SJSA1 (cell line): ENCODE data around the gene HECTD1. TPM values are rescaled to one million over a fixed set of nuclear protein-coding genes. Genes with fewer than 3 reads are reported as not detected.
A peak's percentile ranks its signal among the peaks of the same experiment; 100 is the strongest.
"Not testable (repeated sequence)": the region's sequence is repeated elsewhere in the genome, so short reads cannot be mapped to it uniquely, and the experiment has no call there.

Experiments used
- DNase-seq, 2 experiments: peaks; one replicate each; pipeline ENCODE4 v3.0.0-alpha.2; 2015 to 2020; ENCODE audit warnings: low spot score in 2 of 2, low read depth in 1 of 2
- H3K27ac ChIP-seq: fragments of 250-450 bp; sonication (Bioruptor Pico); 2 replicates; pipeline ENCODE4 v1.5.1; 2020; ENCODE audit warnings: mild to moderate bottlenecking, moderate library complexity
- H3K27me3 ChIP-seq: fragments of 250-450 bp; sonication (Bioruptor Pico); replicated peaks from 2 replicates; pipeline ENCODE4 v1.5.1; 2020; ENCODE audit warnings: mild to moderate bottlenecking, moderate library complexity
- H3K36me3 ChIP-seq: fragments of 250-450 bp; sonication (Bioruptor Pico); 2 replicates; pipeline ENCODE4 v1.5.1; 2020; ENCODE audit warnings: mild to moderate bottlenecking
- H3K4me1 ChIP-seq: fragments of 250-450 bp; sonication (Bioruptor Pico); replicated peaks from 2 replicates; pipeline ENCODE4 v1.6.1; 2021; ENCODE audit warnings: mild to moderate bottlenecking
- H3K4me3 ChIP-seq: fragments of 250-450 bp; sonication (Bioruptor Pico); 2 replicates; pipeline ENCODE4 v1.5.1; 2020; ENCODE audit warnings: mild to moderate bottlenecking
- H3K9me3 ChIP-seq: fragments of 250-450 bp; sonication (Bioruptor Pico); replicated peaks from 2 replicates; pipeline ENCODE4 v1.5.1; 2020; ENCODE audit warnings: mild to moderate bottlenecking
- total RNA-seq: library from RNA; depleted of rRNA; stranded (reverse); fragments of >200 nt; shearing (Covaris generic); gene quantifications from 2 replicates; pipeline ENCODE4 v1.2.3, GENCODE V29; 2014; rRNA removed

The HECTD1 gene
- total RNA-seq, result 130 and 140 TPM in 2 replicates

DNA sequence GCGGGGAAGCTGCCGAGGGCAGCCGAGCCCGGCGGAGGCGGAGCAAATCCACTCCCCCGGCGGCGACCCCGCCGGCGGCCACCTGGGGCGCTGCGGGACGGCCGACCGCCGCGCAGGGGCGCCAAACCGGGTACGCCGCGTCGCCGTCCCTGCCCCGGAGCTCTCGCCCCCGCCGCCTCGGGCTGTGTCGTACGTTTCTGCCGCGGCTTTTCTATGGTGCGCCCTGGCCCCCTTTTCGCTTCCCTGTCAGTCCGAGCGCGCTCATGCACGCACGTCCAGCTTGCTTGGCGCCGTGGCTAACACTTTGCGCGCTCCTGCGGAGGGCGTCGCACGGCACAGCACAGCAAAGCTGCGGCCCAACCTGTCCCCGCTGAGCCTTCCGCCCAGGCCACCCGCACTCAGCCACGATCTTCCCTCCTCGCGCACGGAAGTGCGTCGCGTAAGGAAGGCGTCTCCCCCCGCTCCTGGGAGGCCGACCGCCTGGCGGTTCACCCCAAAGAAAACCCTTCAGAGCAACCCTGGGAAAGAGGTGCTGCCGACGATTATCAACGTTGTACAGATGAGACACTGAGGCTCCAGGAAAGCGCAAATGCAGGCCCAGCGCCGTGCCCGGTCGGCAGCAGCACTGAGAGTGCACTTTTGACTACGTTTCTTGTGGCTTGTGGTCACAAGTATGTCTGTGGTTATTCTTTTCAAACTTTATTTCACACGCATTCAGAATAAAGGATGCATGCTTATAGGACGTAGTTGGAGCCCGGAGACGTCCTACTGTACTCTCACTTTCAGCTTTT, at the start of gene HECTD1:
Gene HECTD1 (minus strand): TSS at position 39 of the 791 bp plus-strand sequence. CDS start 1,857 bp downstream, outside the sequence.
- Histone ChIP-seq H3K27ac (peak within 1 kb of the TSS; percentile 92), H3K9me3 (no peaks in the 10 kb centered on the region), H3K4me1 (peaks cover 21% of the 10 kb centered on the region), H3K27me3 (no peaks in the 10 kb centered on the region), H3K4me3 (peak within 1 kb of the TSS; percentile 80), H3K36me3 (peaks cover 24% of the 10 kb centered on the region)
- DNase-seq, result peak; percentile 87 to 97

DNA sequence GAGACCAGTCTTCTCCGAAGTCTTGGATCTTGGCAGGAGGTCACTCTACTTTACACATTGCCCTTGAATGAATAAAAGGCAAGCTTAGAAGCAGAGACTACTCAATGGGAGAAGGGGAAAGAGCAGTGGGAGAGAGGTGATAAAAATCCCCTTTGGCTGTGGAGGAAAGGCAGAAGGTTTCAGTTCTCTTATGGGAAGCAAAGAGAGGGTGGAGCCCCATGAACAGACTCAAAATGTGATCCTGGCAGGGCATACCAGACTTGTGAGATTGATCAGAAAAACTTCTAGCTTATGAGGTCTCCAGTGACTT, 49.6 kb upstream of the HECTD1 start:
- H3K4me3 ChIP-seq, result no peak overlapping the region
- no peaks in the 10 kb centered on the region for H3K36me3 ChIP-seq
- no peaks in the 10 kb centered on the region for H3K27me3 ChIP-seq
- H3K4me1 ChIP-seq, result no peaks in the 10 kb centered on the region
- H3K9me3 ChIP-seq, result no peaks in the 10 kb centered on the region
- H3K27ac ChIP-seq, result no peak overlapping the region
- DNase-seq, result no peak

DNA sequence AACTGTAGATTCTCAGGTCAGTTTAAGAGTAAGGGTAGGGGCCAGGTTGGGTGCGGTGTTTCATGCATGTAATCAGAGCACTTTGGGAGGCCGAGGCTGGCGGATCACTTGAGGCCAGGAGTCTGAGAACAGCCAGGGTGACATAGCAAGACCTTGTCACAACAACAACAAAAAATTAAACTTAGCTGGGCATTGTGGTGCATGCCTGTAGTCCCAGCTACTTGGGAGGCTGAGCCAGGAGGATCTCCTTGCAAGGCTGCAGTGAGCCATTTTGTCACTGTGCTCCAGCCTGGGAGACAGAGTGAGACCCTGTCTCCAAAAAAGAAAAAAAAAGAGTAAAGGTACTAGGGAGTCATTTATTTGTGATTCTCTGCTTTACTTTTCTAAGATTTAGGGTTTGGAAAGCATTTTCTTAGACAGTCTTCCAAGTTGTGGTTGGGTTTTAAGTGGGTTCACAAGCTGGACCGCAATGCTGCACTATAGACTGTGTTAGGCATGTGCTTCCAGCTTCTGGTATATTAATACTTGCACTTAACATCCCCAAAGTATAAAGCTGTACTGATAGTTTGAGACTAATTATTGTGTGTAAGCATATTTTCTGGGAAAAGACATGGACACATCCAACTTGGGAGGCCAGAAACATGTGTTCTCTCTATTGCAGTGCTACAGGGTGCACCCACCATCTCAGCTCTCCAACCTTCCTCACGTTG, 49.1 kb upstream of the HECTD1 start:
- H3K27me3 ChIP-seq, result no peaks in the 10 kb centered on the region
- DNase-seq, result no peak
- H3K27ac ChIP-seq, result no peak overlapping the region
- H3K36me3 ChIP-seq, result no peaks in the 10 kb centered on the region
- no peaks in the 10 kb centered on the region for H3K9me3 ChIP-seq
- no peaks in the 10 kb centered on the region for H3K4me1 ChIP-seq
- H3K4me3 ChIP-seq, result no peak overlapping the region

DNA sequence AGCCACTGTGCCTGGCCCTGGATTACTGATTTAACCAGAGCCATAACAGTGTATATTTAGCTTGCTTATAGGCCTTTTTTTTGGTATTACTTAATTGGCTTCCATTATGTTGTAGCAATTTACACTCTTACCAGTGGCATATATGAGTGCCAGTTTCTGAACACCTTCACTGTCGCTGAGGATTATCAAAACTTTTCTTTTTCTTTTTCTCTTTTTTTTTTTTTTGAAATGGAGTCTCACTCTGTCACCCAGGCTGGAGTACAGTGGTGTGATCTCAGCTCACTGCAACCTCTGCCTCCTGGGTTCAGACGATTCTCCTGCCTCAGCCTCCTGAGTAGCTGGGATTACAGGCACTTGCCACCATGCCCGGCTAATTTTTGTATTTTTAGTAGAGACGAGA, 48.3 kb upstream of the HECTD1 start:
- not testable (repeated sequence) for H3K27me3 ChIP-seq, H3K4me1 ChIP-seq, H3K9me3 ChIP-seq, H3K36me3 ChIP-seq, H3K4me3 ChIP-seq, H3K27ac ChIP-seq, DNase-seq

DNA sequence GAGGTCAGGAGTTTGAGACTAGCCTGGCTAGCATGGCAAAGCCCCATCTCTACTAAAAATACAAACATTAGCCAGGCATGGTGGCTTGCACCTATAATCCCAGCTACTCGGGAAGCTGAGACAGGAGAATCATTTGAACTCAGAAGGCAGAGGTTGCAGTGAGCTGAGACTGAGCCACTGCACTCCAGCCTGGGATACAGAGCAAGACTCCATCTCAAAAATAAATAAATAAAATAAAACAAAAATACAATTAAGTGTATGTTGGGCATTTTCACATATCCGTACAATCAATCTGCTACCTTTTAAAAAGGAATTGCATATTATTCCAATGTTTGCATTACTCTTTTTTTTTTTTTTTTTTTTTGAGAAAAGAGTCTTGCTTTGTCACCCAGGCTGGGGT, 47.7 kb upstream of the HECTD1 start:
- no peak for DNase-seq
- Histone ChIP-seq H3K27me3 (no peaks in the 10 kb centered on the region), H3K4me3 (no peak overlapping the region), H3K27ac (no peak overlapping the region), H3K36me3 (no peaks in the 10 kb centered on the region), H3K4me1 (no peaks in the 10 kb centered on the region), H3K9me3 (no peaks in the 10 kb centered on the region)

DNA sequence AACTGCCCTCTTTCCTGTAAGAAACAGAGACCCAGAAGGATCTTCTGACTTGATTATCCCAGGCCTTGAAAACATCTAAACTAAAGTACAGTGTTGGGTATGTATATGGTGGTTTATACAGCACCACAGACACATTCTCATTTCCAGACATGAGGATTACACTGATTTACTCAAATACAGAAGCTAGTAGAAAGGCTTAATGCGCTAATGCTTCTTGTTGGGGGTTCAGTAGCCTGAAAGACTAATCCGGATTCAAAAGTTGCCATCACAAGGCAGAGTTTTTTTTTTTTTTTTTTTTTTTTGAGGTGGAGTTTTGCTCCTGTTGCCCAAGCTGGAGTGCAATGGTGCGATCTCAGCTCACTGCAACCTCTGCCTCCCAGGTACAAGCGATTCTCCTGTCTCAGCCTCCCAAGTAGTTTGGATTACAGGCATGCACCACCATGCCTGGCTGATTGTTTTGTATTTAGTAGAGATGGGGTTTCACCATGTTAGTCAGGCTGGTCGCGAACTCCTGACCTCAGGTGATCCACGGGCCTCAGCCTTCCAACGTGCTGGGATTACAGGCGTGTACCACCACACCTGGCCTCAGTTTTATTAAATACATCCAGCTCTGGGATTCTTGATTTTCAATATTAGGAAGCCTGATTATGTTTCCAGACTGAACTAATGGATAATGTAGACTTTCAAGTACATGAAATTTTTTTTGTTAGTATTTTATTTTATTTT, 46.3 kb upstream of the HECTD1 start:
- H3K4me1 ChIP-seq, result no peaks in the 10 kb centered on the region
- H3K4me3 ChIP-seq, result no peak overlapping the region
- no peaks in the 10 kb centered on the region for H3K36me3 ChIP-seq
- no peak overlapping the region for H3K27ac ChIP-seq
- DNase-seq, result no peak
- no peaks in the 10 kb centered on the region for H3K9me3 ChIP-seq
- no peaks in the 10 kb centered on the region for H3K27me3 ChIP-seq

- DNase-seq, result no peak
- no peaks in the 10 kb centered on the region for H3K27me3 ChIP-seq
- H3K27ac ChIP-seq, result no peak overlapping the region
Measured at GRCh38 chr14:31252865-31253264, 45.3 kb upstream of the HECTD1 start.

DNA sequence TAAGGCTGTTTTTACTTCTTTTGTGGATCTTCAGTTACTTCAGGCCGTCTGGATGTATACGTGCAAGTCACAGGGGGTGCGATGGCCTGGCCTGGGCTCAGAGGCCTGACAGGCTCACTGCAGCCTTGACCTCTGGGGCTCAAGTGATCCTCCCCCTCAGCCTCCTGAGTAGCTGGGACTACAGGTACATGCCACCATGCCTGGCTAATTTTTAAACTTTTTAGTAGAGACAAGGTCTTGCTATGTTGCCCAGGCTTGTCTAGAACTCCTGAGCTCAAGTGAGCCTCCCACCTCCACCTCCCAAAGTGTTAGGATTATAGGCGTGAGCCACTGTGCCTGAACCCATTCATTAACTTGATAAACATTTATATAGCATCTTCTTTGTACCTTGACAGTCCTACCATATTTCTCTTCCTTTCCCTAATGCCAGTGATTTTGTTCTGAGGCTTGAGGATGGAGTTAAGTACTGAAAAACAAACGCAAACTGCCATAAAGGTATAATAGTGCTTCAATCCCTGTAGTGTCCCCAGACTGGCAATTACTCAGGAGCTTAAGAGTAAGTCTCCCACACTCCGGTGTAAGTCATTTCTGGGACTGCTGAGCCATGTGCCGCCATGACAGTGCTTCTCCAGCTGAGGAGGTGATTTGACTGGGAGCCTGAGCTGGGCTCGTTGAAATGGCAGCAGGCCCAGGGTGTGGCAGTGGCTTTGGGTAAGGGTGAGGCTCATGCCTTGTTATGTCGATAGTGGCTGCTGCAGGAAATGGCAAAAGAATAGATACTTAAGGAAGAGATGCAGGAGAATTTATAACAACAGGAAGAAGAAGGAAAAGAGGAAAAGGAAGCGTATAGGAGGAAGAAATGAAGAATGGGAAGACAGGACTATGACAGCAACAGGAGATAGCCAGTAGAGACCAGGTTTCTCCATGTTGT, 43.7 kb upstream of the HECTD1 start:
- Histone ChIP-seq H3K4me3 (no peak overlapping the region), H3K4me1 (no peaks in the 10 kb centered on the region), H3K36me3 (no peaks in the 10 kb centered on the region), H3K27ac (no peak overlapping the region), H3K9me3 (no peaks in the 10 kb centered on the region), H3K27me3 (no peaks in the 10 kb centered on the region)
- DNase-seq, result no peak

More at GRCh38 chr14:31252865-31253264, 45.3 kb upstream of the HECTD1 start:
- Histone ChIP-seq H3K9me3 (no peaks in the 10 kb centered on the region), H3K36me3 (no peaks in the 10 kb centered on the region), H3K4me1 (no peaks in the 10 kb centered on the region), H3K4me3 (no peak overlapping the region)

DNA sequence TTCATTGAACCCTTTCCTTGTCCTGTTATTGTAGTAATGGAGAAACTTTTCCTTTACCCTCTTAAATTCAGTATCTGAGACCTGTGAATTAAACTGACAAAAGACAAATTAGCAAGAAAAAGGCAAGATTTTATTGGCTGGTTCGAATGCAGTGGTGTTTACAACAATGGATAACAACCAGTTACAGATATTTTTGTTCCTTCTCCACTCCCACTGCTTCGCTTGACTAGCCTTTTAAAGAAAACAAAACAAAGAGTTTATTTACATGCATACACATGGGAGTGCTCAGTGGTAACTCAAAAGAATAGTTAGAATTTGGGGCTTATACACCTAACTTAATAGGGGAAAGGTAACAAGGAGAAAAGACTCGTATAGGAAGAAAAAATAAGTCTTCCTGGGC, 37.0 kb upstream of the HECTD1 start:
- H3K4me3 ChIP-seq, result no peak overlapping the region
- H3K4me1 ChIP-seq, result peaks cover 17% of the 10 kb centered on the region
- DNase-seq, result no peak
- no peaks in the 10 kb centered on the region for H3K27me3 ChIP-seq
- no peak overlapping the region for H3K27ac ChIP-seq
- H3K36me3 ChIP-seq, result no peaks in the 10 kb centered on the region
- no peaks in the 10 kb centered on the region for H3K9me3 ChIP-seq

DNA sequence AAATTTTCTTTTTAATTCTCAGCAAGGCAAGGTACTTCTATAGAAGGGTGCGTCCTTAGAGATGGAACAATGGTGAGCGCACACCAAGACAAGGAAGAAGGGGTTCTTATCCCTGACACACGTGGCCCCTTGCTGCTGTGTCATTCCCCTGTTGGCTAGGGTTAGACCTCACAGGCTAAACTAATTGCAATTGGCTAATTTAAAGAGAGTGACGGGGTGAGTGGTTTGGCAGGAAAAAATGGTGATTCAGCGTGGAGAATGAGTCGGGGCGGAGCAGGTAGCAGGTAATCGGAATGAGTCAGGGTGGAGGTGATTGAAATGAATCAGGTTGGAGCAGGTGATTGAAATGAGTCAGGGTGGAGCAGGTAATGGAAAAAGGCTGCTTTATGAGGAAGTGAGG, 36.3 kb upstream of the HECTD1 start:
- Histone ChIP-seq H3K36me3 (no peaks in the 10 kb centered on the region), H3K4me1 (peaks cover 17% of the 10 kb centered on the region), H3K27ac (no peak overlapping the region), H3K27me3 (no peaks in the 10 kb centered on the region), H3K4me3 (no peak overlapping the region), H3K9me3 (no peaks in the 10 kb centered on the region)
- no peak for DNase-seq

DNA sequence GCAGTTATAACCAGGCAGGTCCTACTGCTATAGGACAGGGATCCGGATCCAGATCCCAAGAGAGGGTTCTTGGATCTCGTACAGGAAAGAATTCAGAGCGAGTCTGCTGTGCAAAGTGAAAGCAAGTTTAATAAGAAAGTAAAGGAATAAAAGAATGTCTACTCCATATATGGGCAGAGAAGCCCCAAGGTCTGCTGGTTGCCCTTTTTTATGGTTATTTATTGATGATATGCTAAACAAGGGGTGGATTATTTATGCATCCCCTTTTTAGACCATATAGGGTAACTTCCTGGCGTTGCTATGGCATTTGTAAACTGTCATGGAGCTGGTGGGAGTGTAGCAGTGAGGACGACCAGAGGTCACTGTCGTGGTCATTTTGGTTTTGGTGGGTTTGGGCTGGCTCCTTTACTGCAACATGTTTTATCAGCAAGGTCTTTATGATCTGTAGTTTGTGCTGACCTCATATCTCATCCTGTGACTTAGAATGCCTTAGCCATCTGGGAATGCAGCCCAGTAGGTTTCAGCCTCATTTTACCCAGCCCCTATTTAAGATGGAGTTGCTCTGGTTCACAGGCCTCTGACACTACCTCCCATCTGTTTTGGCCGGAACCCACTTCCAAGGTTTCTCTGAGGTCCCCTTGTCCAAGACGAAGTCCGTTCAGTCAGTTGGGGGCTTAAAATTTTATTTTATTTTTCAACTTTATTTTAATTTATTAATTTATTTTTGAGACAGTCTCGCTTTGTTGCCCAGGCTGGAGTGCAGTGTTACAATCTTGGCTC, 34.8 kb upstream of the HECTD1 start:
- H3K9me3 ChIP-seq, H3K36me3 ChIP-seq, DNase-seq, H3K27me3 ChIP-seq: not testable (repeated sequence)
- 0 out of 2 replicates have a peak overlapping the region, but pooled peaks have one; percentile 0 for H3K4me3 ChIP-seq
- peaks cover 17% of the 10 kb centered on the region for H3K4me1 ChIP-seq
- H3K27ac ChIP-seq, result peak overlapping the region; percentile 15

DNA sequence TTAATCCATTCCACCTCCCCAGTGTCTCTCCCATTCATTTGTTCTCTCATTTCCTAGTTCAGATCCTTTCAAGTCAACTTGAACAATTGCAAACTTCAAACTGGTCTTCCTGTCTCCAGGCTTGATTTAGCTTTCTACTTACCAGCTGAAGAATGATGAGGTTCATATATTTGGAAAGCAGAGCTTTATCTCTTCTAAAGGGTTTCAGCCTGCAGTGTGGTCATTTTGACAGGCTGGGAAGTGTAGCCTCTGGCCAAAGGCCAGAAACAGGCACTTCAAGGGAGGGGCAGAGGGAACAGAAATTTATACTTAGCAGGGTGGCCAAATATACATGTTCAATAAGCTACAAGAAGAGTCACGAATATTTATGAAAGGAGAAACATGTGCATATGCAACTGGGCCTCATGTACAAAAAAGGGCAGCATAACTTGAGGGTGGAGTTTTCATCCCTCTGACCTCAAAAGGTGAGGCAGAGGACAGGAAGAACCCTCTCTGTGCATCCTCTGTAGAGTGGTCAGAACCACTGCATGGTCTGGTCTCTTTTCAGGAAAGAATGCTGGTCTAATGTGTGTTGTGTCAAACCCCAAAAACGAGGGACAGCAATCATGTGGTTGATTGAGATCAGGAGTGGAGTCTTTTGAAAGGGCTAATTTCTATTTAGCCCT, 34.0 kb upstream of the HECTD1 start:
- no peaks in the 10 kb centered on the region for H3K9me3 ChIP-seq
- H3K4me1 ChIP-seq, result peaks cover 17% of the 10 kb centered on the region
- 0 out of 2 replicates have a peak overlapping the region, but pooled peaks have one; percentile 0 for H3K4me3 ChIP-seq
- no peaks in the 10 kb centered on the region for H3K36me3 ChIP-seq
- peak overlapping the region; percentile 15 for H3K27ac ChIP-seq
- peak in 1 of 2 experiments; percentile 33 for DNase-seq
- no peaks in the 10 kb centered on the region for H3K27me3 ChIP-seq
